Measurements from ENCODE around the gene MECR.
A peak's percentile ranks its signal among the peaks of the same experiment; 100 is the strongest.

Gene MECR

GRCh38 chr1:29247571-29248273, 17.0 kb upstream of the MECR start:
- ATAC-seq (ENCODE audit: low read depth): no peak
- no peak overlapping the region for H3K27ac Mint-ChIP-seq

GRCh38 chr1:29247044-29247443, 16.3 kb upstream of the MECR start:
- Mint-ChIP-seq H3K4me3 (no peak overlapping the region), H3K36me3 (no peaks in the 10 kb centered on the region), H3K27me3 (peaks cover 18% of the 10 kb centered on the region), H3K9me3 (no peaks in the 10 kb centered on the region), H3K27ac (no peak overlapping the region), H3K4me1 (no peaks in the 10 kb centered on the region)
- DNase-seq (ENCODE audit: low spot score in 2 of 2): no peak
- ATAC-seq (ENCODE audit: low read depth): no peak

More at GRCh38 chr1:29247571-29248273, 17.0 kb upstream of the MECR start:
- no peak overlapping the region for H3K4me3 Mint-ChIP-seq
- H3K27me3 Mint-ChIP-seq: peaks cover 18% of the 10 kb centered on the region
- no peaks in the 10 kb centered on the region for H3K4me1 Mint-ChIP-seq
- no peak for DNase-seq (ENCODE audit: low spot score in 2 of 2)
- no peaks in the 10 kb centered on the region for H3K36me3 Mint-ChIP-seq
- H3K9me3 Mint-ChIP-seq: no peaks in the 10 kb centered on the region

- no peaks in the 10 kb centered on the region for H3K36me3 Mint-ChIP-seq
Observed at GRCh38 chr1:29245876-29246275, 15.1 kb upstream of the MECR start.

GRCh38 chr1:29245261-29245660, 14.5 kb upstream of the MECR start:
- H3K4me1 Mint-ChIP-seq: no peaks in the 10 kb centered on the region
- peaks cover 21% of the 10 kb centered on the region for H3K27me3 Mint-ChIP-seq
- H3K9me3 Mint-ChIP-seq: no peaks in the 10 kb centered on the region
- H3K36me3 Mint-ChIP-seq: no peaks in the 10 kb centered on the region
- no peak overlapping the region for H3K4me3 Mint-ChIP-seq
- no peak overlapping the region for H3K27ac Mint-ChIP-seq
- ATAC-seq (ENCODE audit: low read depth) (no peak), DNase-seq (ENCODE audit: low spot score in 2 of 2) (no peak)

More at GRCh38 chr1:29245876-29246275, 15.1 kb upstream of the MECR start:
- DNase-seq (ENCODE audit: low spot score in 2 of 2): no peak
- H3K4me3 Mint-ChIP-seq: no peak overlapping the region
- H3K9me3 Mint-ChIP-seq: no peaks in the 10 kb centered on the region
- H3K27me3 Mint-ChIP-seq: peaks cover 19% of the 10 kb centered on the region
- H3K27ac Mint-ChIP-seq: no peak overlapping the region
- peak; percentile 46 for ATAC-seq (ENCODE audit: low read depth)
- no peaks in the 10 kb centered on the region for H3K4me1 Mint-ChIP-seq

GRCh38 chr1:29243871-29244200, 13.1 kb upstream of the MECR start:
- Mint-ChIP-seq H3K36me3 (no peaks in the 10 kb centered on the region), H3K4me1 (no peaks in the 10 kb centered on the region), H3K4me3 (no peak overlapping the region), H3K27me3 (peaks cover 19% of the 10 kb centered on the region), H3K27ac (no peak overlapping the region), H3K9me3 (no peaks in the 10 kb centered on the region)
- DNase-seq (ENCODE audit: low spot score in 2 of 2): no peak
- no peak for ATAC-seq (ENCODE audit: low read depth)

- no peak for DNase-seq (ENCODE audit: low spot score in 2 of 2)
- Mint-ChIP-seq H3K4me3 (no peak overlapping the region), H3K36me3 (no peaks in the 10 kb centered on the region), H3K27me3 (peaks cover 23% of the 10 kb centered on the region), H3K4me1 (peaks cover 3% of the 10 kb centered on the region), H3K27ac (no peak overlapping the region), H3K9me3 (no peaks in the 10 kb centered on the region)
- no peak for ATAC-seq (ENCODE audit: low read depth)
Observed at GRCh38 chr1:29243023-29243870, 12.5 kb upstream of the MECR start.

- ATAC-seq (ENCODE audit: low read depth) (no peak), DNase-seq (ENCODE audit: low spot score in 2 of 2) (no peak)
- H3K4me3 Mint-ChIP-seq: no peak overlapping the region
- H3K27ac Mint-ChIP-seq: no peak overlapping the region
- H3K36me3 Mint-ChIP-seq: peaks cover 3% of the 10 kb centered on the region
- H3K9me3 Mint-ChIP-seq: no peaks in the 10 kb centered on the region
- H3K27me3 Mint-ChIP-seq: peaks cover 21% of the 10 kb centered on the region
- peaks cover 13% of the 10 kb centered on the region for H3K4me1 Mint-ChIP-seq
Observed at GRCh38 chr1:29240986-29241385, 10.3 kb upstream of the MECR start.

GRCh38 chr1:29240400-29240837, 9.7 kb upstream of the MECR start:
- Mint-ChIP-seq H3K9me3 (no peaks in the 10 kb centered on the region), H3K4me1 (peaks cover 13% of the 10 kb centered on the region), H3K36me3 (peaks cover 3% of the 10 kb centered on the region), H3K27me3 (peaks cover 23% of the 10 kb centered on the region), H3K4me3 (no peak overlapping the region), H3K27ac (no peak overlapping the region)
- ATAC-seq (ENCODE audit: low read depth): no peak
- DNase-seq (ENCODE audit: low spot score in 2 of 2): no peak

GRCh38 chr1:29239142-29239541, 8.4 kb upstream of the MECR start:
- Mint-ChIP-seq H3K9me3 (no peaks in the 10 kb centered on the region), H3K27me3 (peaks cover 30% of the 10 kb centered on the region), H3K4me1 (peaks cover 13% of the 10 kb centered on the region), H3K36me3 (peaks cover 3% of the 10 kb centered on the region), H3K4me3 (peak overlapping the region; percentile 77), H3K27ac (no peak overlapping the region)
- ATAC-seq (ENCODE audit: low read depth): no peak
- no peak for DNase-seq (ENCODE audit: low spot score in 2 of 2)

GRCh38 chr1:29238620-29239002, 7.9 kb upstream of the MECR start:
- Mint-ChIP-seq H3K27ac (peak overlapping the region; percentile 21), H3K9me3 (no peaks in the 10 kb centered on the region), H3K36me3 (peaks cover 3% of the 10 kb centered on the region), H3K27me3 (peaks cover 34% of the 10 kb centered on the region), H3K4me3 (peak overlapping the region; percentile 77), H3K4me1 (peaks cover 13% of the 10 kb centered on the region)
- DNase-seq (ENCODE audit: low spot score in 2 of 2) (no peak), ATAC-seq (ENCODE audit: low read depth) (no peak)

- Mint-ChIP-seq H3K4me1 (peaks cover 13% of the 10 kb centered on the region), H3K27me3 (peaks cover 35% of the 10 kb centered on the region)
Observed at GRCh38 chr1:29237852-29238619, 7.3 kb upstream of the MECR start.

GRCh38 chr1:29237129-29237821, 6.5 kb upstream of the MECR start:
- ATAC-seq (ENCODE audit: low read depth) (peak; percentile 37), DNase-seq (ENCODE audit: low spot score in 2 of 2) (peak; percentile 16 to 42)
- H3K4me3 Mint-ChIP-seq: peak overlapping the region; percentile 91
- peaks cover 3% of the 10 kb centered on the region for H3K36me3 Mint-ChIP-seq
- no peaks in the 10 kb centered on the region for H3K9me3 Mint-ChIP-seq
- H3K4me1 Mint-ChIP-seq: peaks cover 13% of the 10 kb centered on the region
- peaks cover 35% of the 10 kb centered on the region for H3K27me3 Mint-ChIP-seq
- peak overlapping the region; percentile 5 for H3K27ac Mint-ChIP-seq

More at GRCh38 chr1:29237852-29238619, 7.3 kb upstream of the MECR start:
- Mint-ChIP-seq H3K27ac (no peak overlapping the region), H3K4me3 (peak overlapping the region; percentile 81), H3K9me3 (no peaks in the 10 kb centered on the region), H3K36me3 (peaks cover 3% of the 10 kb centered on the region)
- peak in 1 of 2 donors; percentile 38 for DNase-seq (ENCODE audit: low spot score in 2 of 2)
- peak; percentile 11 for ATAC-seq (ENCODE audit: low read depth)

GRCh38 chr1:29236712-29237128, 6.0 kb upstream of the MECR start:
- H3K36me3 Mint-ChIP-seq: peaks cover 3% of the 10 kb centered on the region
- peaks cover 35% of the 10 kb centered on the region for H3K27me3 Mint-ChIP-seq
- ATAC-seq (ENCODE audit: low read depth): no peak

More at GRCh38 chr1:29236712-29237128, 6.0 kb upstream of the MECR start:
- peak overlapping the region; percentile 5 for H3K27ac Mint-ChIP-seq
- peak overlapping the region; percentile 91 for H3K4me3 Mint-ChIP-seq
- peaks cover 13% of the 10 kb centered on the region for H3K4me1 Mint-ChIP-seq
- DNase-seq (ENCODE audit: low spot score in 2 of 2): no peak
- H3K9me3 Mint-ChIP-seq: no peaks in the 10 kb centered on the region
